H54 (cell line): ENCODE results near the gene MEGF9.
"Not testable (repeated sequence)": the region's sequence is repeated elsewhere in the genome, so short reads cannot be mapped to it uniquely, and the experiment has no call there.

Experiments used
- DNase-seq: peaks from one replicate; pipeline ENCODE4 v3.0.0; 2011; ENCODE audit warnings: low spot score, mixed read lengths; ENCODE audit not compliant: insufficient read length
- FAIRE-seq: peaks from 3 replicates; lab custom pipeline; 2011; peaks lifted over from hg19 to GRCh38; lab: Jason Lieb, UNC
- POLR2A ChIP-seq: IDR thresholded peaks from 2 replicates; pipeline ENCODE4 v1.6.1; 2011; ENCODE audit warnings: low read depth, mild to moderate bottlenecking, low read length

MEGF9 gene

DNA sequence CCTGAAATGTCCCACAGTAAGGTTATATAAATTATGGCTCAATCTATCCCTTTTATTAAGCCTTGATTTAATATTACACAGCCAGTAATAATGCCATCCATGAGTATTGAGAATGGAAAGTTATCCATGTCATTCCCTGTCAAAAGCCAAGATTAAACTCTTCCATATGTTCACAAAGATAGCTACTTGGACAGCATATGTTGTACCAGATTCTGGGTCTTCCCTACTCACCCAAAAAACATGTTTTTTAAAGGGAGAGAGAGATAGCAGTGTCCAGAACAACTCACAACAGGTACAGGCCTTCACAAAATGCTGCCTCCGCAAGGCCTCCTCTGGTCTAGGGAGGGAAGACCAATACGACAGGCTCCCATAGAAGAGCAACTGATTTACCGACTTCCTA is 149.7 kb downstream of the MEGF9 start:
- no peak for TF ChIP-seq POLR2A
- FAIRE-seq (no peak), DNase-seq (no peak)

DNA sequence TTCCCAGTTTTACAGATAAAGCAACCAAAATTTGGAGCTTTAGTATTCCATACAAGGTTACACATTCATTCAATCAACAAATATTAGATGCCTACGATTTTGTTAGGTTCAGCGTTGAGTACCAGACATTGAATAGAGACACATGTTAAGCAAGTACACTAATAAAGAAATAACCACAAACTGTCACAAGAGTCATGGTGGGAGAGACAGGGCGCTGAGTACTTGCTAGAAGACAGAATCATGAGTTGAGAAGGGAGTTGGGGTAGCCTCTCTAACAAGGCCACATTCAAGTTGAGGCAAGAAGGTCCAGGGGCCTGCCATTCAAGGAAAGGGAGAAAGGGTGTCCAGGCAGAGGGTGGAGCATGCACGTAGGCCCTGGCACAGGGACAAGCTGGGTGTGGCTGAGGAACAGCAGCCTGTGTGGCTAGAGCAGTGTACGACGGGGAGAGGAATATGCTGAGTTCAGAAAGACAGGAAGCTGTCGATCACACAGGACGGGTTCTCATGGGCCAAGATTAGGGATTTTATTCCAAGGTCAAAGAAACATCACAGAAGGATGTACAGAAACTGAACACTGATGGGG is 151.3 kb downstream of the MEGF9 start:
- DNase-seq = no peak
- no peak for FAIRE-seq
- no peak for TF ChIP-seq POLR2A

DNA sequence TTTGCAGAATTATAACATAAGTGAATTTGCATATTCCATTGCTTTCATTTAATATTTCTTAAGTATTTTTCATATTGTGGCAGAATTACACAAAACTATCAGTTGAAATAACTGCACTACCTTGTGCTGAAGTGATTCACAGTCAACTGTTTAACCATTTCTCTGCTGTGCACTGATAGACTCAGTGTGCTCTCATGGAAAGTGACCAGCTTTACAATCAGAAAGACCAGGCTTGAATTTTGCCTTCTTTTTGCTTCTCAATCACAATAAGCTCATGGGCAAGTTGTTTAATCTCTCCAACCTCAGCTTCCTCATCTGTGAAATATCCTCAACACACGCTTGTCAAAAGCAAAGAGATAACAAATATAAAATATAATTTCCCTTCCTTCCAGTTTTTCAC is 152.6 kb downstream of the MEGF9 start:
- TF ChIP-seq POLR2A = no peak
- FAIRE-seq (no peak), DNase-seq (no peak)

GRCh38 chr9:120559546-120559945 is 154.7 kb downstream of the MEGF9 start:
- DNase-seq (no peak), FAIRE-seq (no peak)
- TF ChIP-seq POLR2A = no peak

GRCh38 chr9:120558454-120558853 is 155.8 kb downstream of the MEGF9 start:
- no peak for FAIRE-seq

DNA sequence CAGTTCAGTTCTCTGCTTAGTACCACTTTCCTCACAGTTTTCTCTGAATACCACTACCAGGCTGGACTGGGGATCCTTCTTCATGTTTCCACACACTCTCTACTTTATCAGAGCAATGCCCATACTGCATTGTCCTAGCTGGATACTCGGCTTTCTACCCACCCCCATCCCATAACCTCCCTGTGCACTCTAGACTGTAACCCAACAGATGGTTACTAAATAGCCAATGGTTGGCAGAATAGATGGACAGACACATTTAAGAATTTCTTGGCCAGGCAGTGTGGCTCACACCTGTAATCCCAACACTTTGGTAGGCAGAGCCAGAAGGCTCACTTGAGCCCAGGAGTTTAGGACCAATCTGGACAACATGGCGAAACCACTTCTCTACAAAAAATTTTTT is 157.1 kb downstream of the MEGF9 start:
- TF ChIP-seq POLR2A = no peak
- DNase-seq (no peak), FAIRE-seq (peak; percentile 6)

More at GRCh38 chr9:120558454-120558853, 155.8 kb downstream of the MEGF9 start:
- TF ChIP-seq POLR2A = no peak
- DNase-seq = no peak

GRCh38 chr9:120556775-120557174 is 157.5 kb downstream of the MEGF9 start:
- no peak for DNase-seq
- FAIRE-seq = no peak
- TF ChIP-seq POLR2A = no peak

DNA sequence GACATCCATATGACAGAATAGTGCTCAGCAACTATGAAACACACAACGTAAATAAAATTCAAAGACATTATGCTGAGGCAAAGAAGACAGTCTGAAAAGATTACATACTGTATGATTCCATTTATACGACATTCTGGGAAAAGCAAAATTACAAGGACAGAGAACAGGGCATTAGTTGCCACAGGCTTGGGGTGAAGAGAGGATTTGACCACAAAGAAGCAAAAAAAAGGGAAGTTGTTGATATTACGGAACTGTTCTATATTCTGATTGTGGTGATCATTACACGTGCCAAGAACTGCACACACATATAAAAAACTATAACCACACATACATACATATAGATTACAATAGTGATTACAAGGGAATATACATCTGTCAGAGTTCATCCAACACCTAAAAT is 158.4 kb downstream of the MEGF9 start:
- DNase-seq (no peak), FAIRE-seq (peak; percentile 75)
- no peak for TF ChIP-seq POLR2A

DNA sequence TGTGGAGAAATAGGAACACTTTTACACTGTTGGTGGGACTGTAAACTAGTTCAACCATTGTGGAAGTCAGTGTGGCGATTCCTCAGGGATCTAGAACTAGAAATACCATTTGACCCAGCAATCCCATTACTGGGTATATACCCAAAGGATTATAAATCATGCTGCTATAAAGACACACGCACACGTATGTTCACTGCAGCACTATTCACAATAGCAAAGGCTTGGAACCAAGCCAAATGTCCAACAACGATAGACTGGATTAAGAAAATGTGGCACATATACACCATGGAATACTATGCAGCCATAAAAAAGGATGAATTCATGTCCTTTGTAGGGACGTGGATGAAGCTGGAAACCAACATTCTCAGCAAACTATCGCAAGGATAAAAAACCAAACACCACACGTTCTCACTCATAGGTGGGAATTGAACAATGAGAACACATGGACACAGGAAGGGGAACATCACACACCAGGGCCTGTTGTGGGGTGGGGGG is 162.0 kb downstream of the MEGF9 start:
- FAIRE-seq, DNase-seq: not testable (repeated sequence)
